Hematopoietic multipotent progenitor cell treated with erythropoietin and hydrocortisone succinate and interleukin-3 and kit ligand, for 6 days (in vitro differentiated cells): ENCODE data around the gene CYP2A6.
A peak's percentile ranks its signal among the peaks of the same experiment; 100 is the strongest.
"Not testable (repeated sequence)": the region's sequence is repeated elsewhere in the genome, so short reads cannot be mapped to it uniquely, and the experiment has no call there.

Experiments used
- DNase-seq: peaks from one replicate; pipeline ENCODE4 v3.0.0-alpha.2; 2015

The CYP2A6 gene

GRCh38 chr19:40842997-40843652 lies 7.1 kb downstream of the CYP2A6 start:
- DNase-seq, result not testable (repeated sequence)

GRCh38 chr19:40842012-40842411 lies 8.2 kb downstream of the CYP2A6 start:
- DNase-seq, result not testable (repeated sequence)

GRCh38 chr19:40838477-40838876 lies 11.8 kb downstream of the CYP2A6 start:
- not testable (repeated sequence) for DNase-seq

GRCh38 chr19:40836754-40837429 lies 13.4 kb downstream of the CYP2A6 start:
- DNase-seq, result no peak

- peak; percentile 79 for DNase-seq
These were observed 16.3 kb downstream of the CYP2A6 start for GRCh38 chr19:40833728-40834533.

GRCh38 chr19:40832431-40832790 lies 17.8 kb downstream of the CYP2A6 start:
- DNase-seq, result not testable (repeated sequence)

- DNase-seq, result peak; percentile 48
These were observed 18.5 kb downstream of the CYP2A6 start for GRCh38 chr19:40831502-40832430.

GRCh38 chr19:40830741-40831140 lies 19.5 kb downstream of the CYP2A6 start:
- not testable (repeated sequence) for DNase-seq

GRCh38 chr19:40829205-40829604 lies 21.0 kb downstream of the CYP2A6 start:
- no peak for DNase-seq

- no peak for DNase-seq
These were observed 22.6 kb downstream of the CYP2A6 start for GRCh38 chr19:40827386-40828247.

- DNase-seq, result peak; percentile 75
These were observed 23.4 kb downstream of the CYP2A6 start for GRCh38 chr19:40826699-40827385.

- DNase-seq, result not testable (repeated sequence)
These were observed 23.9 kb downstream of the CYP2A6 start for GRCh38 chr19:40826312-40826698.

GRCh38 chr19:40825460-40826095 lies 24.7 kb downstream of the CYP2A6 start:
- DNase-seq, result not testable (repeated sequence)

GRCh38 chr19:40824916-40825315 lies 25.3 kb downstream of the CYP2A6 start:
- not testable (repeated sequence) for DNase-seq

- peak; percentile 95 for DNase-seq
These were observed 27.3 kb downstream of the CYP2A6 start for GRCh38 chr19:40822704-40823553.

GRCh38 chr19:40822161-40822560 lies 28.1 kb downstream of the CYP2A6 start:
- no peak for DNase-seq

- peak; percentile 73 for DNase-seq
These were observed 30.6 kb downstream of the CYP2A6 start for GRCh38 chr19:40819479-40820234.
